Measurements from ENCODE around the gene ALAS1. TPM values are rescaled to one million over a fixed set of nuclear protein-coding genes. Genes with fewer than 3 reads are reported as not detected.

ALAS1 gene
- polyA plus RNA-seq, 1 donor (not counting 4 experiments of a cell fraction or from before 2014, with no cell fraction given) = 74.1 TPM

DNA sequence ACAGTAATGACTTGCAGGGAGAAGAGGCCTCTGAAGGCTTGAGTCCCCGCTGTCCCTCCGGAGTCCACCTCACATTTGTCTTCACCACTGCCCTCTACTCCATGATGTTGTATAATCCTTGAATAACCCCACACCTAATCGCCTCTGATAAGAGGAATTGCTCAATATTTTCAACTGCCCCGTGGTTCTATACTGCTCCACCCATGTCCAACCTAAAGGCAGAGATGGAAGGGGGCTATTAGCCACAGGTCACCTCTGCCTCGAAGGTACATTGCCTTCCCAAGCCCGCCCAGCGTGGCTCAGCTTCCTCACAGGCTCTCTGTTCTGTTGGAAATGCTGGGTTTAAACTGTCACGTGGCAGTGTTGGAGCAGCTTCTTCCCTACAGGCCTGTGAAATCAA lies 15.0 kb downstream of the ALAS1 start:
- Histone ChIP-seq H3K36me3 (ENCODE audit: control insufficient read depth in 2 of 2, extremely low read depth in 1 of 2, insufficient read depth in 2 of 2, low read length in 2 of 2) (peaks cover 48 to 52% of the 10 kb centered on the region in 2 experiments), H3K79me2 (ENCODE audit: control insufficient read depth, insufficient read depth, low read length) (no peaks in the 10 kb centered on the region)

DNA sequence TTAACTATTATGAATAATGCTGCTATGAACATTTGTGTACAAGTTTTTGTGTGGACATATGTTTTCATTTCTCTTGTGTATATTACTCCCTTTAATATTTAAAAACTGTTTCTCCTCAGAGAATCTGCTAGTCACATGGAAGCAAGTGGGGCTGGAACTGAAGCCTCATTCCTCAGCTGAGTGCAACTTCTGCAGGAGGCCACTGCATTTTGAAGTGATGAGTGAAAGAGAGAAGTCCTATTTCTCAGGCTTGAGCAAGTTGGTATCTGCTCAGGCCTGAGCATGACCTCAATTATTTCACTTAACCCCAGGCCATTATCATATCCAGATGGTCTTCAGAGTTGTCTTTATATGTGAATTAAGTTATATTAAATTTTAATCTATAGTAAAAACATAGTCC lies 15.9 kb downstream of the ALAS1 start:
- Histone ChIP-seq H3K27me3 (ENCODE audit: control insufficient read depth, extremely low read depth, insufficient read depth, low read length) (no peaks in the 10 kb centered on the region), H3K36me3 (ENCODE audit: control insufficient read depth in 2 of 2, extremely low read depth in 1 of 2, insufficient read depth in 2 of 2, low read length in 2 of 2) (peaks cover 42 to 43% of the 10 kb centered on the region in 2 experiments), H3K27ac (ENCODE audit: control insufficient read depth, insufficient read depth, low read length) (no peak overlapping the region), H3K4me1 (ENCODE audit: control insufficient read depth, extremely low read depth, insufficient read depth, low read length) (peaks cover 22% of the 10 kb centered on the region), H4K20me1 (ENCODE audit: control insufficient read depth, extremely low read depth, insufficient read depth, low read length) (no peaks in the 10 kb centered on the region), H3K9me1 (ENCODE audit: control insufficient read depth, extremely low read depth, insufficient read depth, low read length) (peaks cover 3% of the 10 kb centered on the region), H3K4me2 (ENCODE audit: control insufficient read depth, extremely low read depth, insufficient read depth, low read depth, low read length) (no peak overlapping the region), H3K9me3 (ENCODE audit: control insufficient read depth, low read depth, low read length) (no peaks in the 10 kb centered on the region), H3K4me3 (ENCODE audit: control insufficient read depth in 2 of 3, extremely low read depth in 1 of 3, insufficient read depth in 2 of 3, low read depth in 1 of 3, low read length in 3 of 3) (no peak overlapping the region), H2AFZ (ENCODE audit: control insufficient read depth, low read length) (no peak overlapping the region), H3K79me2 (ENCODE audit: control insufficient read depth, insufficient read depth, low read length) (no peaks in the 10 kb centered on the region), H3K9ac (ENCODE audit: control insufficient read depth, extremely low read depth, insufficient read depth, low read length) (no peak overlapping the region)
- TF ChIP-seq, protein P1, sequence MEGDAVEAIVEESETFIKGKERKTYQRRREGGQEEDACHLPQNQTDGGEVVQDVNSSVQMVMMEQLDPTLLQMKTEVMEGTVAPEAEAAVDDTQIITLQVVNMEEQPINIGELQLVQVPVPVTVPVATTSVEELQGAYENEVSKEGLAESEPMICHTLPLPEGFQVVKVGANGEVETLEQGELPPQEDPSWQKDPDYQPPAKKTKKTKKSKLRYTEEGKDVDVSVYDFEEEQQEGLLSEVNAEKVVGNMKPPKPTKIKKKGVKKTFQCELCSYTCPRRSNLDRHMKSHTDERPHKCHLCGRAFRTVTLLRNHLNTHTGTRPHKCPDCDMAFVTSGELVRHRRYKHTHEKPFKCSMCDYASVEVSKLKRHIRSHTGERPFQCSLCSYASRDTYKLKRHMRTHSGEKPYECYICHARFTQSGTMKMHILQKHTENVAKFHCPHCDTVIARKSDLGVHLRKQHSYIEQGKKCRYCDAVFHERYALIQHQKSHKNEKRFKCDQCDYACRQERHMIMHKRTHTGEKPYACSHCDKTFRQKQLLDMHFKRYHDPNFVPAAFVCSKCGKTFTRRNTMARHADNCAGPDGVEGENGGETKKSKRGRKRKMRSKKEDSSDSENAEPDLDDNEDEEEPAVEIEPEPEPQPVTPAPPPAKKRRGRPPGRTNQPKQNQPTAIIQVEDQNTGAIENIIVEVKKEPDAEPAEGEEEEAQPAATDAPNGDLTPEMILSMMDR (optimal IDR thresholded peaks at IDR 0.05 in 1 of 3, IDR thresholded peaks at IDR 0.05 in 1 of 3, conservative IDR thresholded peaks at IDR 0.05 in 1 of 3; ENCODE audit: extremely low read depth in 1 of 3, insufficient read depth in 2 of 3, low read length in 3 of 3) = no peak
- TF ChIP-seq EZH2 (IDR thresholded peaks at IDR 0.05; ENCODE audit: low read length) = no peak
- FAIRE-seq = no peak
- dilution Hi-C loops (cut with MboI; ENCODE audit: extremely low pct_ligation_motif_present, low sequenced_read_pairs) = no loop called here
- DNase-seq (ENCODE audit: low read depth, low spot score) = no peak

More for the DNA sequence above, 15.0 kb downstream of the ALAS1 start:
- H3K4me1 ChIP-seq (ENCODE audit: control insufficient read depth, extremely low read depth, insufficient read depth, low read length) = peaks cover 18% of the 10 kb centered on the region
- H3K9me1 ChIP-seq (ENCODE audit: control insufficient read depth, extremely low read depth, insufficient read depth, low read length) = peaks cover 3% of the 10 kb centered on the region
- TF ChIP-seq, protein P1 (optimal IDR thresholded peaks at IDR 0.05 in 1 of 3, IDR thresholded peaks at IDR 0.05 in 1 of 3, conservative IDR thresholded peaks at IDR 0.05 in 1 of 3; ENCODE audit: extremely low read depth in 1 of 3, insufficient read depth in 2 of 3, low read length in 3 of 3) = no peak
- no peak for TF ChIP-seq EZH2 (IDR thresholded peaks at IDR 0.05; ENCODE audit: low read length)
- no peak overlapping the region for H2AFZ ChIP-seq (ENCODE audit: control insufficient read depth, low read length)
- no peaks in the 10 kb centered on the region for H3K9me3 ChIP-seq (ENCODE audit: control insufficient read depth, low read depth, low read length)
- no peak overlapping the region for H3K4me2 ChIP-seq (ENCODE audit: control insufficient read depth, extremely low read depth, insufficient read depth, low read depth, low read length)
- DNase-seq (ENCODE audit: low read depth, low spot score) (no peak), FAIRE-seq (no peak)
- H3K9ac ChIP-seq (ENCODE audit: control insufficient read depth, extremely low read depth, insufficient read depth, low read length) = no peak overlapping the region
- dilution Hi-C loops (cut with MboI; ENCODE audit: extremely low pct_ligation_motif_present, low sequenced_read_pairs) = no loop called here
- no peak overlapping the region for H3K4me3 ChIP-seq (ENCODE audit: control insufficient read depth in 2 of 3, extremely low read depth in 1 of 3, insufficient read depth in 2 of 3, low read depth in 1 of 3, low read length in 3 of 3)
- no peaks in the 10 kb centered on the region for H3K27me3 ChIP-seq (ENCODE audit: control insufficient read depth, extremely low read depth, insufficient read depth, low read length)
- no peak overlapping the region for H3K27ac ChIP-seq (ENCODE audit: control insufficient read depth, insufficient read depth, low read length)
- H4K20me1 ChIP-seq (ENCODE audit: control insufficient read depth, extremely low read depth, insufficient read depth, low read length) = no peaks in the 10 kb centered on the region
